ENCODE measurements around the gene LUC7L2. TPM values are rescaled to one million over a fixed set of nuclear protein-coding genes. Genes with fewer than 3 reads are reported as not detected.
"Not testable (repeated sequence)": the region's sequence is repeated elsewhere in the genome, so short reads cannot be mapped to it uniquely, and the experiment has no call there.

Gene LUC7L2
- total RNA-seq, 1 experiment from 2014 or later: 66.2 TPM

DNA sequence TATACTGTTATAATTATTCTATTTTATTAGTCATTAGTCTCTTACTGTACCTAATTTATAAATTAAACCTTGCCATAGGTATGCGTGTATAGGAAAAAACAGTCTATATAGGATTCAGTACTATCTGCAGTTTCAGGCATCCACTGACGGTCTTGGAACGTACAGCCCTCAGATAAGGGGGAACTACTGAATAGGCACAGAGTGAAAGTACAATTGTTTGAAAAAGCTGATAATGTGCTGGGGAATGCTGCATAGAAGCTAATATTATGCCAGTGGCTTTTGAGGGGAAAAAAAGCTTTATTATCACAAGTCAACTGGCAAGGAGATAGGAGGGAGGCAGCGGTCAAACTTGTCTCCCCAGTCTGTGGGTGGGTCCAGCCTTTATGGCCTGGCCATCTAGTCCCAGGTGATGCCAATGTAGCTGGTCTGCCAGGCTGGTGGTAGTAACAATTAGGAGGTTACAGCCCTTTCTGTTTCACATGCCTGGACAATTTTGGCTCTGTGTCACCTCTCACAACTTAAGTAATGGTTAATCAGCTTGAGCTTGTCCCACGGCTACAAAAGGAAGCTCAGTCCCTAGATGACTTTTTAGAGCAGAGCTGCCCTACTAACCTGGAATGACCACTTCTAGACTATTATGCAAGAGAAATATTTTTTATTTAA lies 26.9 kb upstream of the LUC7L2 start:
- H3K4me3 ChIP-seq (ENCODE audit: low read length): no peak overlapping the region
- no peaks in the 10 kb centered on the region for H4K20me1 ChIP-seq (ENCODE audit: insufficient read depth, low read depth, low read length)
- H3K27ac ChIP-seq (ENCODE audit: low read length): no peak overlapping the region
- H3K79me2 ChIP-seq (ENCODE audit: low read length): no peaks in the 10 kb centered on the region
- H2AFZ ChIP-seq (ENCODE audit: low read length): no peak overlapping the region
- H3K4me2 ChIP-seq (ENCODE audit: low read depth, low read length, poor library complexity, severe bottlenecking): no peak overlapping the region
- no peaks in the 10 kb centered on the region for H3K36me3 ChIP-seq (ENCODE audit: insufficient read depth, low read length)
- no peaks in the 10 kb centered on the region for H3K4me1 ChIP-seq (ENCODE audit: low read length)
- DNase-seq: no peak
- no peak overlapping the region for H3K9ac ChIP-seq (ENCODE audit: low read length)
- H3K27me3 ChIP-seq (ENCODE audit: low read length): no peaks in the 10 kb centered on the region
- no peaks in the 10 kb centered on the region for H3K9me2 ChIP-seq (replicated peaks; ENCODE audit: insufficient read depth, low read length)
- H3K9me3 ChIP-seq (ENCODE audit: low read length): no peaks in the 10 kb centered on the region

DNA sequence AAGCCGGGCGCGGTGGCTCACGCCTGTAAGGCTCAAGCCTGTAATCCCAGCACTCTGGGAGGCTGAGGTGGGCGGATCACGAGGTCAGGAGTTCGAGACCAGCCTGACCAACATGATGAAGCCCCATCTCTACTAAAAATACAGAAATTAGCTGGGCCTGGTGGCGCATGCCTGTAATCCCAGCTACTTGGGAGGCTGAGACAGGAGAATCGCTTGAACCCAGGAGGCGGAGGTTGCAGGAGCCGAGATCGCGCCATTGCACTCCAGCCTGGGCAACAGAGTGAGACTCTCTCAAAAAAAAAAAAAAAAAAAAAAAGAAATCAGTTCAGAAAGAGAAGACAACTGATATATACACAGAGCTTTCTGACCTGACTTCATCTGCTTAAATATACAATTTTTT lies 26.3 kb upstream of the LUC7L2 start:
- H3K9ac ChIP-seq (ENCODE audit: low read length); H3K9me2 ChIP-seq (replicated peaks; ENCODE audit: insufficient read depth, low read length); H3K4me3 ChIP-seq (ENCODE audit: low read length); DNase-seq; H3K4me1 ChIP-seq (ENCODE audit: low read length); H3K9me3 ChIP-seq (ENCODE audit: low read length); H3K27ac ChIP-seq (ENCODE audit: low read length); H4K20me1 ChIP-seq (ENCODE audit: insufficient read depth, low read depth, low read length); H3K36me3 ChIP-seq (ENCODE audit: insufficient read depth, low read length); H3K79me2 ChIP-seq (ENCODE audit: low read length); H3K4me2 ChIP-seq (ENCODE audit: low read depth, low read length, poor library complexity, severe bottlenecking); H2AFZ ChIP-seq (ENCODE audit: low read length); H3K27me3 ChIP-seq (ENCODE audit: low read length): not testable (repeated sequence)

DNA sequence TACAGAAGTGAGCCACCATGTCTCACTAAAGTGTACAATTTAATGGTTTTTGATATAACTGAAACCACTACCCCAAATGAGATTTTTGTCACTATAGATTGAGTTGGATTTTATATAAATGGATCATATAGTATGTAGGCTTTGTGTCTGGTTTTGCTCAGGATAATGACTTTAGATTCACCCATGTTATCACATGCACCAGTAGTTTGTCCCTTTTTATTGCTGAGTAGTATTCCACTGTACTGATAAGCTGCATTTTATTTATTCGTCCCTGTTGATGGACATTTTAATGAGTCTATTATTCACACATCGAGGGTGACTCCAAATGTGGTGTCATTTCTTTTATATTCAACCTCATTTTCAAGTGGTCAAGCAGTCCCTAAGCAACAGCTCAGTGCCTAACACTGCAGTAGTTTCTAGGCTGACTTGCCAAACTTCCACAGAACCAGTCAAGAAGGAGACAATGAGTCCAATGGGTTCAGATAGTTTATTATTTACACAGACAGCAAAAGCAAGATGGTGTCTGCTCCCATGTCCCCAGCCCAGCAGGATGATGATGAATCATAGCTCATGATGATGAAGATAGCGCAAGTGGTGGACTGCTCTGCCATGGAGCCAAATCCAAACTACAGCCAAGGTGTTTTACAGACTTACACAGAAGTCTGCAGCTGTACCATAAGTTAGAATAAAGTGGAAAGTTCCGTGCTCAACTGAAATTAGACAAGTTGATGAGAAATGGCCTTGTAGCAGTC lies 25.1 kb upstream of the LUC7L2 start:
- Histone ChIP-seq H3K9me2 (replicated peaks; ENCODE audit: insufficient read depth, low read length) (no peaks in the 10 kb centered on the region; the same call in 1 of the 2 replicates), H3K9me3 (ENCODE audit: low read length) (no peaks in the 10 kb centered on the region), H3K36me3 (ENCODE audit: insufficient read depth, low read length) (no peaks in the 10 kb centered on the region; the same call in 1 of the 2 replicates), H3K79me2 (ENCODE audit: low read length) (no peaks in the 10 kb centered on the region), H2AFZ (ENCODE audit: low read length) (no peak overlapping the region), H3K27me3 (ENCODE audit: low read length) (no peaks in the 10 kb centered on the region), H3K4me1 (ENCODE audit: low read length) (no peaks in the 10 kb centered on the region), H4K20me1 (ENCODE audit: insufficient read depth, low read depth, low read length) (no peaks in the 10 kb centered on the region), H3K4me3 (ENCODE audit: low read length) (no peak overlapping the region), H3K4me2 (ENCODE audit: low read depth, low read length, poor library complexity, severe bottlenecking) (no peak overlapping the region), H3K9ac (ENCODE audit: low read length) (no peak overlapping the region), H3K27ac (ENCODE audit: low read length) (no peak overlapping the region)
- DNase-seq: no peak

- no peak overlapping the region for H3K4me2 ChIP-seq (ENCODE audit: low read depth, low read length, poor library complexity, severe bottlenecking)
- peak overlapping the region; percentile 48; the same call in 1 of the 2 replicates for H3K4me3 ChIP-seq (ENCODE audit: low read length)
- peaks cover 5% of the 10 kb centered on the region; the same call in 1 of the 2 replicates for H3K36me3 ChIP-seq (ENCODE audit: insufficient read depth, low read length)
- no peak overlapping the region for H3K9ac ChIP-seq (ENCODE audit: low read length)
- H3K4me1 ChIP-seq (ENCODE audit: low read length): peaks cover 27% of the 10 kb centered on the region
- no peaks in the 10 kb centered on the region; the same call in 1 of the 2 replicates for H3K9me2 ChIP-seq (replicated peaks; ENCODE audit: insufficient read depth, low read length)
- H4K20me1 ChIP-seq (ENCODE audit: insufficient read depth, low read depth, low read length): no peaks in the 10 kb centered on the region
- no peak for DNase-seq
- H3K27me3 ChIP-seq (ENCODE audit: low read length): no peaks in the 10 kb centered on the region
- no peaks in the 10 kb centered on the region for H3K9me3 ChIP-seq (ENCODE audit: low read length)
- H3K27ac ChIP-seq (ENCODE audit: low read length): no peak overlapping the region
- peaks cover 25% of the 10 kb centered on the region for H3K79me2 ChIP-seq (ENCODE audit: low read length)
- no peak overlapping the region for H2AFZ ChIP-seq (ENCODE audit: low read length)
Observed at GRCh38 chr7:139339025-139339424, 20.7 kb upstream of the LUC7L2 start.

GRCh38 chr7:139339698-139340036 lies 20.0 kb upstream of the LUC7L2 start:
- Histone ChIP-seq H3K9ac (ENCODE audit: low read length) (no peak overlapping the region), H3K9me3 (ENCODE audit: low read length) (no peaks in the 10 kb centered on the region), H3K4me2 (ENCODE audit: low read depth, low read length, poor library complexity, severe bottlenecking) (peak overlapping the region; percentile 20), H3K27me3 (ENCODE audit: low read length) (no peaks in the 10 kb centered on the region), H3K4me3 (ENCODE audit: low read length) (peak overlapping the region; percentile 48; the same call in 1 of the 2 replicates), H3K9me2 (replicated peaks; ENCODE audit: insufficient read depth, low read length) (no peaks in the 10 kb centered on the region; the same call in 1 of the 2 replicates), H4K20me1 (ENCODE audit: insufficient read depth, low read depth, low read length) (no peaks in the 10 kb centered on the region), H2AFZ (ENCODE audit: low read length) (no peak overlapping the region; the same call in 1 of the 2 replicates), H3K36me3 (ENCODE audit: insufficient read depth, low read length) (peaks cover 9% of the 10 kb centered on the region; the same call in 1 of the 2 replicates), H3K79me2 (ENCODE audit: low read length) (peaks cover 29% of the 10 kb centered on the region), H3K27ac (ENCODE audit: low read length) (no peak overlapping the region), H3K4me1 (ENCODE audit: low read length) (peaks cover 33% of the 10 kb centered on the region)
- no peak for DNase-seq

DNA sequence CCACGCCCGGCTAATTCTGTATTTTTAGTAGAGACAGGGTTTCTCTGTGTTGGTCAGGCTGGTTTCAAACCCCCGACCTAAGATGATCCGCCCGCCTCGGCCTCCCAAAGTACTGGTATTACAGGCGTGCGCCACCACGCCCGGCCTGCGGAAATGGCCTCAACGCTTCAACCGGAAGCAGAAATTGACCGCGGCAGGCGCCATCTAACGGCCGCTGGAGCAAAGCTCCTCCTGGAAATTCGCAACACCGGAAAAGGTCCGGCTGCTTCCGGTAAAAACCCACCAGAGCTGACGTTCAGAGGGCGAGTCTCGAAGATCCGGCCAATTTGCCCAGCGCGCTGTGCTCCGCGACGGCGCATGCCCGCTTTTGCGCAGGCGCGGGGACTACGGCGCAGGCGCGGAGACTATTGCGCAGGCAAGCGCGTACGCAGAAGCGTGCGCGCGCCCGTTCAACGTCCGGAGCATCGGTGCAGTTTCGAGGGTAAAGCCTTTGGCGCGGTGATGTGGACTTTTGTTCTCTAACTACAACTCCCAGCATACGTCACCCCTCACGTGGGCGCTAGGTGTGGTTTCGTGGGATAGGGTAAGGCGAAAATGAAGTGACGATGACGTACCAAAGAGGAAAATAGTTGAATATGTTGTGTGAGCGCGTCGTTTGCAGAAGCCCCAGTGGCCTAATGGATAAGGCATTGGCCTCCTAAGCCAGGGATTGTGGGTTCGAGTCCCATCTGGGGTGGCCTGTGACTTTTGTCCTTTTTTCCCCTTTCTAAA lies 19.5 kb upstream of the LUC7L2 start:
- Histone ChIP-seq H3K4me1 (ENCODE audit: low read length) (peaks cover 39% of the 10 kb centered on the region), H4K20me1 (ENCODE audit: insufficient read depth, low read depth, low read length) (no peaks in the 10 kb centered on the region), H3K9me3 (ENCODE audit: low read length) (no peaks in the 10 kb centered on the region), H3K4me3 (ENCODE audit: low read length) (peak overlapping the region; percentile 95), H3K36me3 (ENCODE audit: insufficient read depth, low read length) (peaks cover 9% of the 10 kb centered on the region; the same call in 1 of the 2 replicates), H3K27me3 (ENCODE audit: low read length) (no peaks in the 10 kb centered on the region), H3K9ac (ENCODE audit: low read length) (peak overlapping the region; percentile 99), H3K79me2 (ENCODE audit: low read length) (peaks cover 29% of the 10 kb centered on the region), H2AFZ (ENCODE audit: low read length) (no peak overlapping the region; the same call in 1 of the 2 replicates), H3K9me2 (replicated peaks; ENCODE audit: insufficient read depth, low read length) (no peaks in the 10 kb centered on the region; the same call in 1 of the 2 replicates), H3K27ac (ENCODE audit: low read length) (peak overlapping the region; percentile 90), H3K4me2 (ENCODE audit: low read depth, low read length, poor library complexity, severe bottlenecking) (peak overlapping the region; percentile 88)
- peak; percentile 99 for DNase-seq

GRCh38 chr7:139340808-139341057 lies 19.0 kb upstream of the LUC7L2 start:
- Histone ChIP-seq H3K4me1 (ENCODE audit: low read length) (peaks cover 41% of the 10 kb centered on the region), H4K20me1 (ENCODE audit: insufficient read depth, low read depth, low read length) (no peaks in the 10 kb centered on the region), H3K4me2 (ENCODE audit: low read depth, low read length, poor library complexity, severe bottlenecking) (peak overlapping the region; percentile 88), H3K9me3 (ENCODE audit: low read length) (no peaks in the 10 kb centered on the region), H3K9ac (ENCODE audit: low read length) (peak overlapping the region; percentile 99), H3K79me2 (ENCODE audit: low read length) (peaks cover 29% of the 10 kb centered on the region), H3K4me3 (ENCODE audit: low read length) (peak overlapping the region; percentile 95), H3K27ac (ENCODE audit: low read length) (peak overlapping the region; percentile 90), H2AFZ (ENCODE audit: low read length) (peak overlapping the region; percentile 75; the same call in 1 of the 2 replicates), H3K36me3 (ENCODE audit: insufficient read depth, low read length) (peaks cover 9% of the 10 kb centered on the region; the same call in 1 of the 2 replicates), H3K27me3 (ENCODE audit: low read length) (no peaks in the 10 kb centered on the region), H3K9me2 (replicated peaks; ENCODE audit: insufficient read depth, low read length) (no peaks in the 10 kb centered on the region; the same call in 1 of the 2 replicates)
- DNase-seq: no peak

All from Karpas-422 (cell line).